SIG-M5 treated with dmso at 0.1 percent for 504 hours (cell line): Measurements from ENCODE around the gene PLEKHG7.

Experiments used
- DNase-seq: peaks from one replicate; lab custom pipeline; 2025; ENCODE audit not compliant: unreplicated experiment; lab: John Stamatoyannopoulos, UW

PLEKHG7 gene

DNA sequence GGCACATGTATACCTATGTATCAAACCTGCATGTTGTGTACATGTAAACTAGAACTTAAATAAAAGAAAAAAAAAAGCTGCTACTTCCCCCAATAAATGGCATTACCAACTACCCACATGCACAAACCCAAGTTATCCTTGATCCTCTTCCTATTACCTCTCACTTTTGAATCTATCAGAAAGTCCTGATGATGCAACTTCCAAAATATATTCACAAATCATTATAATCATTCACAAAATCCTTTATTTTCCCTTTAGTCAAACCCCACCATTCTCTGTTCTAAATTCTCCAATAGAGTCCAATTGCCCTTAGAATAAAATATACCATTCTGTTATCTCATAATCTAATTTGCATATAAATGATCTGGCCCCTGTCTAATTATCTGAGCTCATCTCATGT lies 92.0 kb downstream of the PLEKHG7 start:
- no peak for DNase-seq

DNA sequence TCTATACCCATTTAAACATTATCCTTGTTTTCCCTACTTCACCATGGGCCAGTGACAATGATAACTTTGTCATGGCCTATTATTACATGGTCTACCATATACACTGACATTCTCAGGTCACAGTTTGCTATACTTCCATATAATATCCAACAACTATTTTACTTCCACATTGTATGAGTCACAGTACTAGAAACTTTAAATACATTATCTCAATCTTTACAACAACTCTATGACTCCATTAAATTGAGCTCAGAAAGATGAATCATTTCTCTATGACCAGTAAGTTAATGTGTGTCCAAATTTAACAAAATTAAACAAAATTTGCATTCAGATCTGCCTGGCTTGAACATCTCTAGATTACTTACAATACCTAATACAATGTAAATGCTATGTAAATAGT lies 93.9 kb downstream of the PLEKHG7 start:
- DNase-seq: no peak

DNA sequence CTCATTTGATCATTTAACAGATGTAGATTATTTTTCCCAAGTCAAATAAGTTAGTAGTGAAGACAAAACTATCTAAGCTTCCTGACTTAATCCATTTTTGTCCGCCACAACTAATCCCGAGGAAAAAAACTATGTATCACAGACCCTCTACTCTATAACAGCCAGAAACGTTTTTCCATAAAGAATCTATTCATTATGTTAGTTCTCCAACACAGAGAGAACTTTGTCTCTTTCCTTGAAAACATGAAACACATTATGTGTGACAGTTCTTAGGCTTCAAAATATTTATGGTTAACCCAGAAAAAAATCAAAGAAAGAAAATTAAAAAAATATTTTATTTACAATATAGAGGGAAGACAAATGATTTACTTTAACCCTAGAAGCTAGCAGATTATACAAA lies 100.1 kb downstream of the PLEKHG7 start:
- DNase-seq: no peak

DNA sequence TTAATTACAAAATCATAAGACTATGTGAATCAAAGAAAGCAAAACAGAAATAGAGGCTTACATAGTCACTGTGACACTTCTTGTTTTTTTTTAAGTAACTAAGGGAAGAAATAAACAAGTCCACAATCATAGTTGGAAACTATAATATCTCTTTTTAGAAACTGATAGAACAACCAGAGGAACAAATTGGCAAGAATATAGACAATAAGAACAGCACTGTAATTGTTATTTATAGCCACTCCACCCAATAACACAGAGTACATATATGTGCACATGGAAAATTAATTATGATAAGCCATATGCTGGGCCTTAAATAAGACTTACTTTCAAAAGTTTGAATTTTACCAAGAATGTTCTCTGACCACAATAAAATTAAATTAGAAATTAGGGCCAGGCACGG lies 101.1 kb downstream of the PLEKHG7 start:
- DNase-seq: no peak

- DNase-seq: no peak
These were observed 107.6 kb downstream of the PLEKHG7 start for GRCh38 chr12:92810370-92810769.

DNA sequence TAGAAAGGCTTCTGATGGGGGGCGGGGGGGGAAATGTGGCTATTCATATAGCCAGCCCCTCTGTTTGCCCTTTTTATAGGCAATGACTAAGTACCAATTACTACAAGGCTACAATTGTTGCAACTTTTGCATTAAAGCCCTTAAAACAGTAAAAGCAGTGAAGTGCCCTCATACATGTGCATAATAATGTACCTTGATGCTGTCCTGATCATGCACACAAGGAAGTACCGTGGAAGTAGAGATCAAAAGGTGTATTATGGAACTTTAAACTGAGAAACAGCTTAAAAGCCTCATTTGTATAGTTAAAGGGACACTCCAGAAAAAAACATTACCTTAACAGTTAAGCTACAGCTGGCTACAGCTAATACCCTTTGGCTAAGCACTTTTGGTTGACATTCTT lies 111.8 kb downstream of the PLEKHG7 start:
- no peak for DNase-seq

DNA sequence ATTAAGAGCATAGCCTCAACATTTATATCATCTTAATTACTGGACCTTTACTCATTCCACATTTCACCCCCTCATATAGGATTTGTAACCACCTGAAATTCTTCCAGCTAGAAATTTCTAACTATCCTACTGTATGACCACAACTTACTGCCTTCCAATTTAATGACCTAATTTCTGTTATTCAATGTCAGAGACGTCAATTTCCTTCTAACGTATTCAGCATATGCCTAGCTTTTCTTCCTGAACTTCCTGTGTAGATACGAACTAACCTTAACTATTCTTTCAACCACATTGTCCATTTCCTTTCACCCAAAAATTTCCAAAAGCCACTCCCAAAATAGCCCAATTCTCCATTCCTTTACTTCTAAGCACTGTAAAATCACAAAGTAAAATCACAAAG lies 118.4 kb downstream of the PLEKHG7 start:
- DNase-seq: no peak
